ENCODE data around the gene ARSB.

DNA sequence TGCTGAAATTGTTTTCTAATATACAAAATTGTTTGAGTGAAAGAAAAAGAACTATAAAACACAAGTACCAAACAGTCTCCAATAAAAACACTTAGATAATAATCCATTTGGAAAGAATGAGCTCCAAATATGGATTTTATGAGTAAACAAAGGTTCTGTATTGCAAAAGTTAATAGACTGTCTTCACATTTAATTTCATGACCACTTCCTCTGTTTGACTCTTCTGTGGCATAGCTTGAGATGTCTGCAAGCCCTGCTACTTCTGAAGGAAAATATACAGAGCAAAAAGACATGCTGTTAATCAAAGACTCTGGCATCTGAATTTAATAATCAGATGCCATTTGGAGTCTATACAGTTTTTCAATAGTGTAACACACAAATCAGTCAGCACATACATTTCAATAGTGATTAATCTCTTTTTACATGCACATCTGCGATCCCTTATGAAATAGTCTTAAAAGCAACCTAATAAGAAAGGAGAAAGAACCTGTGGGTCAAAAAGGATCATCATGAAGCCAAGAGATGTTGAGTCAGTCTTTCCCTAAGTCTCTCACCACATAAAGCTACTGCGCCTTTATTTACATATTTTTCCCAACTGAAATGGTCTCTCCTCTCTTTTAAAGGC is 171.1 kb downstream of the ARSB start:
- TF ChIP-seq, protein P1, sequence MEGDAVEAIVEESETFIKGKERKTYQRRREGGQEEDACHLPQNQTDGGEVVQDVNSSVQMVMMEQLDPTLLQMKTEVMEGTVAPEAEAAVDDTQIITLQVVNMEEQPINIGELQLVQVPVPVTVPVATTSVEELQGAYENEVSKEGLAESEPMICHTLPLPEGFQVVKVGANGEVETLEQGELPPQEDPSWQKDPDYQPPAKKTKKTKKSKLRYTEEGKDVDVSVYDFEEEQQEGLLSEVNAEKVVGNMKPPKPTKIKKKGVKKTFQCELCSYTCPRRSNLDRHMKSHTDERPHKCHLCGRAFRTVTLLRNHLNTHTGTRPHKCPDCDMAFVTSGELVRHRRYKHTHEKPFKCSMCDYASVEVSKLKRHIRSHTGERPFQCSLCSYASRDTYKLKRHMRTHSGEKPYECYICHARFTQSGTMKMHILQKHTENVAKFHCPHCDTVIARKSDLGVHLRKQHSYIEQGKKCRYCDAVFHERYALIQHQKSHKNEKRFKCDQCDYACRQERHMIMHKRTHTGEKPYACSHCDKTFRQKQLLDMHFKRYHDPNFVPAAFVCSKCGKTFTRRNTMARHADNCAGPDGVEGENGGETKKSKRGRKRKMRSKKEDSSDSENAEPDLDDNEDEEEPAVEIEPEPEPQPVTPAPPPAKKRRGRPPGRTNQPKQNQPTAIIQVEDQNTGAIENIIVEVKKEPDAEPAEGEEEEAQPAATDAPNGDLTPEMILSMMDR (IDR thresholded peaks at IDR 0.05; ENCODE audit: low read depth, low read length): no peak
- no peak for TF ChIP-seq EZH2phosphoT487 (IDR thresholded peaks at IDR 0.05; ENCODE audit: low read depth)
